ENCODE data around the gene FRMPD1.
"Not testable (repeated sequence)": the region's sequence is repeated elsewhere in the genome, so short reads cannot be mapped to it uniquely, and the experiment has no call there.

FRMPD1 gene

DNA sequence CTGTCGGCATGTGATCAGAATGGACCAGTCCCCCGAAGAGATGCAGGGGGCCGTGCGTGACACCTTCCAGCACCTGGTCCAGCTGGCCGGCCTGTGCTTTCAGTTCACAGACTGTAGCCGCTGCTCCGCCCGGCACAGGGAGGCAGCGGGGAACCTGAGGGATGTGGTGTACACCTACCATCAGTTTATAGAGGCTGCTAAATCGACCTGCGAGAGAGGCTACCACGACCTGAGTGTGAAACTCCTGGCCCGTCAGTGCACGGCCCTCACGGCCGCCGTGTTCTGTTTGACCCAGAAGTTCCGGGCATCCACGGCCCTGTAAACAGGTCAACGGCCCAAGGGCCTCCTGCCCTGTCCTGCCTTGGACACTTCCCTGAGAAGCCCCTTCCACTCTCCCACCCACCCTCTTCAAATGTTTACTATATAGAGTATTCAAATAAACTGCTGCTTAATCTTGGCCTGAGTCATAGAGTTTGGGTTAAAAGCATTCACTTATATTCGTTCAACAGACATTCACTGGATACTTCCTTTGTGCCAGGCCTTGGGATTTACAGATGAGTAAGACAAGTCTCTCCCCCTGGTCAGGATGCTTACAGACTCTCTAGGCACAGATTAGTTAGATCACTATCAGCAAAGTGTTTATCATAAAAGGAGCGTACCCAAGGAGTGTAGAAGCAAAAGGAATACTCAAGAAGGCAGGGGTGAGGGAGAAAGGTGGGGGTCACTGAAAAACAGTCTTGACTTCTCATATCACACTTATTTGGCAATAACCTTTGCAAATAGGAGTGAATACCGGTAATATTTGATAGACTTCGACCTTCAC, 95.9 kb downstream of the FRMPD1 start:
- no peak for DNase-seq (ENCODE audit: insufficient read length)
- FAIRE-seq, result no peak
- TF ChIP-seq POLR2AphosphoS5 (IDR thresholded peaks at IDR 0.05; ENCODE audit: low read depth, low read length), result no peak
- no peak for TF ChIP-seq TAF1 (IDR thresholded peaks at IDR 0.05; ENCODE audit: borderline replicate concordance, low read depth, low read length)
- no peak for TF ChIP-seq POLR2A (IDR thresholded peaks at IDR 0.05; ENCODE audit: low read depth, low read length)

DNA sequence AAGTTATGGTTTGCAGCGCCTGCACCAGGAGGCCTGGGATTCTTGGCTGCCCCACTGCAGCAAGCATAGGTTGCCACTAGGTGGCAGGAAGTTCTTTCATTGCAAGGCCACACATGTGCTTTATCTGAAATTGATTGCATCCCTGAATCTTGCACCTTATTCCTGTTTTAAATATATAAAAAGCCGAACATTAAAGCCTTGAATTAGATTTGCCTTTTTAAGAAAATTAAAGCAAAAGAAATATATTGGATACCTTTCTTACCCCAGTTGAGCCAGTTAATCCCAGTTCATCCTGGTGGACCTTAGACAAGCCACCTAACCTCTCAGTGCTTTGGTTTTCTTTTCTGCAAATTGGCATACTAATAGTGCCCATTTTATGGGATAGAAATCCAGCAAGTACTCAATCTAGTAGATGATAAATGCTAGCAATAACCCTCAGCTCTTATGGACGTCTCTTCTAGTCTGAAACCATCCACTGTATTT, 96.6 kb downstream of the FRMPD1 start:
- TF ChIP-seq POLR2AphosphoS5 (IDR thresholded peaks at IDR 0.05; ENCODE audit: low read depth, low read length) (no peak), POLR2A (IDR thresholded peaks at IDR 0.05; ENCODE audit: low read depth, low read length) (no peak), TAF1 (IDR thresholded peaks at IDR 0.05; ENCODE audit: borderline replicate concordance, low read depth, low read length) (no peak)
- DNase-seq (ENCODE audit: insufficient read length), result peak; percentile 72
- peak; percentile 86 for FAIRE-seq

- DNase-seq (ENCODE audit: insufficient read length) (no peak), FAIRE-seq (no peak)
- TF ChIP-seq TAF1 (IDR thresholded peaks at IDR 0.05; ENCODE audit: borderline replicate concordance, low read depth, low read length), result no peak
- no peak for TF ChIP-seq POLR2A (IDR thresholded peaks at IDR 0.05; ENCODE audit: low read depth, low read length)
- no peak for TF ChIP-seq POLR2AphosphoS5 (IDR thresholded peaks at IDR 0.05; ENCODE audit: low read depth, low read length)
Measured at GRCh38 chr9:37749129-37749528, 98.4 kb downstream of the FRMPD1 start.

GRCh38 chr9:37751186-37751585, 100.4 kb downstream of the FRMPD1 start:
- no peak for DNase-seq (ENCODE audit: insufficient read length)
- TF ChIP-seq POLR2AphosphoS5 (IDR thresholded peaks at IDR 0.05; ENCODE audit: low read depth, low read length) (no peak), TAF1 (IDR thresholded peaks at IDR 0.05; ENCODE audit: borderline replicate concordance, low read depth, low read length) (no peak), POLR2A (IDR thresholded peaks at IDR 0.05; ENCODE audit: low read depth, low read length) (no peak)
- no peak for FAIRE-seq

GRCh38 chr9:37751704-37752103, 101.0 kb downstream of the FRMPD1 start:
- DNase-seq (ENCODE audit: insufficient read length), result not testable (repeated sequence)

DNA sequence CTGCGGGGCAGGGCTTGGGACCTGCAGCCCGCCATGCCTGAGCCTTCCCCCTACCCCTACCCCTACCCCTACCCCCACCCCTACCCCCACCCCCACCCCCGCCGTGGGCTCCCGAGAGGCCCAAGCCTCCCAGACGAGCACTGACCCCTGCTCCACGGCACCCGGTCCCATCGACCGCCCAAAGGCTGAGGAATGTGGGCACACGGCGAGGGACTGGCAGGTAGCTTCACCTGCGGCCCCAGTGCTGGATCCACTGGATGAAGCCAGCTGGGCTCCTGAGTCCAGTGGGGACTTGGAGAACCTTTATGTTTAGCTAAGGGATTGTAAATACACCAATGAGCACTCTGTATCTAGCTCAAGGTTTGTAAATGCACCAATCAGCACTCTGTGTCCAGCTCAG, 101.4 kb downstream of the FRMPD1 start:
- not testable (repeated sequence) for FAIRE-seq; DNase-seq (ENCODE audit: insufficient read length)

More at GRCh38 chr9:37751704-37752103, 101.0 kb downstream of the FRMPD1 start:
- not testable (repeated sequence) for FAIRE-seq

DNA sequence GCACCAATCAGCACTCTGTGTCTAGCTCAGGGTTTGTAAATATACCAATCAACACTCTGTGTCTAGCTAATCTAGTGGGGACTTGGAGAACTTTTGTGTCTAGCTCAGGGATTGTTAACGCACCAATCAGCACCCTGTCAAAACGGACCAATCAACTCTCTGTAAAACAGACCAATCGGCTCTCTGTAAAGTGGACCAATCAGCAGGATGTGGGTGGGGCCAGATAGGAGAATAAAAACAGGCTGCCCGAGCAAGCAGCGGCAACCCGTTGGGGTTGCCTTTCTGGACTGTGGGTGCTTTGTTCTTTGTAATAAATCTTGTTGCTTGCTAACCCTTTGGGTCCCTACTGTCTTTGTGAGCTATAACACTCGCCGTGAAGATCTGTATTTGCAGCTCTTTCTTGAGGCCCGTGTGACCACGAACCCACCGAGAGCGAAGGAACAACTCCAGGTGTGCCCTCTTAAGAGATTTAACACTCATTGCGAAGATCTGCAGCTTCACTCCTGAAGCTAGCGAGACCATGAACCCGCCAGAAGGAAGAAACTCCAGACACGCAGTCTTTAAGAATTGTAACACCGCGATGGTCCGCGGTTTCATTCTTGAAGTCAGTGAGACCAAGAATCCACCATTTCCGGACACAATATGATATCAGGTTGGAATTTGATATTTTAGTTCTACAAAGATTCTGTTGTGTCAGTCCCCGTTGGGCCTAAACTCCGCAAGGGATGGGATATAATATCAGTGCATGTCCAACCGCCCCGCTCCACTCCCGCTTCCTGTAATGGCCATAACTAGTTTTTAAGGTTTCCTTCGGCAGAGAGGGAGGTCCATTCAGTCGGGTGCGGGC, 102.1 kb downstream of the FRMPD1 start:
- no peak for DNase-seq (ENCODE audit: insufficient read length)

DNA sequence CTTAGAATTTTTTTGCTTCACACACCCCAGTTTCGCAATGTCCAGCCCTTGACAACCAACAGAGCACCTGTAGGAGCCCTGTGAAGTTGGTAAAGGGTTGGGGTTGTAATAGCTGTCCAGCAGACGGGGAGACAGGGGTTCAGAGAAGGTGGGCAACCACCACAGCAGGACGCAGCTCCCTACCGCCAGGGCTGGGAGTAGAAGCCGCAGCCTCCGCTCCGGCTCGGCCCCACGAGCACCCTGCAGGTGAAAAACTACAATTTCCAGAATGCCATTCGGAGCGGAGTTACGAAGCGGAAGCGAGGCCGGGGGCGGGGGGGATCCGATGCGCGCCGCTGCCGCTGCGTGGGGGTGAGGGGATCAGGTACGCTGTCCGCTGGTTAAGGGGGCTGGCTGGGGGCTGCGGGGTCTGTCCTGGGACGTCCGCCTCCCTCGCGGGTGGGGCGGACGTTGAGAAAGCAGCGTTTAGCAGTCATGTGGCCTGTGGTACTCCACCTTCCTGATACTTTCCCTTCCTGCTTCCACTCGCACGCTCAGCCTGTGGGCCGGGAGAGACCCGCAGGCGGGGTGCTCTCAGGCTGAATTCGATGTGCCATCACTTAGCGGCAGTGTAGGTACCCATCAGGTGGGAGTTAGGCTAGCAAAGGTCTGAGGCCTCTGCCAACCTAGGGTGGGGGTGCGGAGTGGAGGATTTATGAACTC, 102.9 kb downstream of the FRMPD1 start, which contains the start of gene TRMT10B:
Gene TRMT10B (plus strand): TSS at position 317 of the 702 bp plus-strand sequence. CDS start 8,127 bp downstream, outside the sequence.
- DNase-seq (ENCODE audit: insufficient read length) (peak; percentile 81), FAIRE-seq (peak; percentile 89)
- TF ChIP-seq POLR2AphosphoS5 (IDR thresholded peaks at IDR 0.05; ENCODE audit: low read depth, low read length) (0 out of 2 replicates have a peak, but pooled peaks have one; percentile 37), POLR2A (IDR thresholded peaks at IDR 0.05; ENCODE audit: low read depth, low read length) (peak; percentile 67; the same call in 1 of the 2 replicates), TAF1 (IDR thresholded peaks at IDR 0.05; ENCODE audit: borderline replicate concordance, low read depth, low read length) (0 out of 2 replicates have a peak, but pooled peaks have one; percentile 13)

More for the DNA sequence above, 102.1 kb downstream of the FRMPD1 start:
- TF ChIP-seq TAF1 (IDR thresholded peaks at IDR 0.05; ENCODE audit: borderline replicate concordance, low read depth, low read length), result no peak
- TF ChIP-seq POLR2A (IDR thresholded peaks at IDR 0.05; ENCODE audit: low read depth, low read length), result no peak
- no peak for TF ChIP-seq POLR2AphosphoS5 (IDR thresholded peaks at IDR 0.05; ENCODE audit: low read depth, low read length)
- FAIRE-seq, result no peak

- FAIRE-seq, result no peak
- TF ChIP-seq TAF1 (IDR thresholded peaks at IDR 0.05; ENCODE audit: borderline replicate concordance, low read depth, low read length) (no peak), POLR2A (IDR thresholded peaks at IDR 0.05; ENCODE audit: low read depth, low read length) (no peak), POLR2AphosphoS5 (IDR thresholded peaks at IDR 0.05; ENCODE audit: low read depth, low read length) (no peak)
Measured at GRCh38 chr9:37758747-37759146, 108.0 kb downstream of the FRMPD1 start.

DNA sequence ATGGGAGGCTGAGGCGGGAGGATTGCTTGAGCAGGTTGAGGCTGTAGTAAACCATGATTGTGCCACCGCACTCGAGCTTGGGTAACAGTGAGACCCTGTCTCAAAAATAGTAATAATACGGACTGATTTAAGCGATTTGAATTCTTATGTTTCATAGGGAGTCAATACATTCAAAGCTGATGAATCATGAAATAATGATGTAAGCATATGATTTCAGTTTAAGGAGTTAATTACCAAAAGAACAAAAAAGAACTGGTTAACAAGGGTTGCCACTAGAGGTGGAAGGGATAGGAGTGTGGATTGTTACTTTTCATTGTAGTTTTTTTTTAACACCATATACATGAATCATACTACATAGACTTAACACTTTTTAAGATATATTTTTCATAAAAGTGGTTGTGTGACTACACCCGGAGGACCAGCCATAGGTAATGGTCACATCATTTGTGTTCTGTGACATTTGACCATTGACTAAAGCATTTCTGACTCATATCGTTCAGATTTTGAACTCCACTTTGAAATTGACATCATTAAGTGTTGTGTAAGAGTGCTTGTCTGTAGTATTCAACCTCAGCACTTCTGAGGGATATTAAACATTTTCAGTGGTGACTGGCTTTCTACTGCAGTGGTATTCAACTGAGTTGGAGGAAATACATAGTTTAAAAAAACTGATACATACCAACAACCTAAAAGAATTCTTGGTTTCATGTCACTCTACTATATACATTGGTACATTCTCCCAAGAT, 109.8 kb downstream of the FRMPD1 start:
- FAIRE-seq (no peak), DNase-seq (ENCODE audit: insufficient read length) (no peak)

More at GRCh38 chr9:37758747-37759146, 108.0 kb downstream of the FRMPD1 start:
- DNase-seq (ENCODE audit: insufficient read length), result no peak

More for the DNA sequence above, 109.8 kb downstream of the FRMPD1 start:
- no peak for TF ChIP-seq POLR2AphosphoS5 (IDR thresholded peaks at IDR 0.05; ENCODE audit: low read depth, low read length)
- no peak for TF ChIP-seq POLR2A (IDR thresholded peaks at IDR 0.05; ENCODE audit: low read depth, low read length)
- TF ChIP-seq TAF1 (IDR thresholded peaks at IDR 0.05; ENCODE audit: borderline replicate concordance, low read depth, low read length), result no peak

Measured in GM12892 (cell line).